RWPE2 (cell line): ENCODE data around the gene MACROH2A2.

Source experiments
- ATAC-seq: fragments of 200-7000 bp; cut with Tn5 transposase; 3 replicates; pipeline ENCODE4 v1.9.1; 2021; ENCODE audit warnings: low read depth
- DNase-seq: peaks from one replicate; pipeline ENCODE4 v3.0.0-alpha.2; 2020; ENCODE audit warnings: low spot score
- H3K27ac ChIP-seq: fragments of 450-650 bp; 2 replicates; pipeline ENCODE4 v1.5.1; 2017; ENCODE audit warnings: mild to moderate bottlenecking; ENCODE audit not compliant: poor library complexity, severe bottlenecking
- H3K27me3 ChIP-seq: fragments of 250-450 bp; sonication (Bioruptor Pico); 2 replicates; pipeline ENCODE4 v1.5.1; 2021; ENCODE audit warnings: mild to moderate bottlenecking, moderate library complexity; ENCODE audit not compliant: insufficient read depth, poor library complexity, severe bottlenecking
- H3K36me3 ChIP-seq: fragments of 250-450 bp; sonication (Bioruptor Pico); 2 replicates; pipeline ENCODE4 v1.5.1; 2020; ENCODE audit warnings: low read depth, mild to moderate bottlenecking, moderate library complexity
- H3K4me1 ChIP-seq: fragments of 250-450 bp; sonication (Bioruptor Pico); 2 replicates; pipeline ENCODE4 v1.5.1; 2021; ENCODE audit warnings: mild to moderate bottlenecking, moderate library complexity; ENCODE audit not compliant: insufficient read depth, poor library complexity, severe bottlenecking
- H3K4me3 ChIP-seq: fragments of 250-450 bp; sonication (Bioruptor Pico); 2 replicates; pipeline ENCODE4 v1.5.1; 2021; ENCODE audit warnings: mild to moderate bottlenecking, moderate library complexity; ENCODE audit not compliant: severe bottlenecking
- H3K9me3 ChIP-seq: fragments of 250-450 bp; sonication (Bioruptor Pico); 2 replicates; pipeline ENCODE4 v1.5.1; 2021; ENCODE audit warnings: mild to moderate bottlenecking, moderate library complexity; ENCODE audit not compliant: severe bottlenecking
- CTCF ChIP-seq: fragments of 450-650 bp; IDR thresholded peaks from one replicate; pipeline ENCODE4 v1.5.1; 2017; ENCODE audit warnings: mild to moderate bottlenecking, moderate library complexity; ENCODE audit not compliant: poor library complexity, severe bottlenecking

Gene MACROH2A2

GRCh38 chr10:70139997-70140250, 87.3 kb downstream of the MACROH2A2 start:
- Histone ChIP-seq H3K27me3 (no peaks in the 10 kb centered on the region), H3K4me3 (no peak overlapping the region), H3K4me1 (peaks cover 10% of the 10 kb centered on the region), H3K9me3 (no peaks in the 10 kb centered on the region), H3K27ac (no peak overlapping the region), H3K36me3 (no peaks in the 10 kb centered on the region)
- no peak for TF ChIP-seq CTCF
- no peak for DNase-seq
- ATAC-seq, result no peak

GRCh38 chr10:70140297-70140696, 87.7 kb downstream of the MACROH2A2 start:
- Histone ChIP-seq H3K4me1 (peaks cover 12% of the 10 kb centered on the region), H3K9me3 (no peaks in the 10 kb centered on the region), H3K4me3 (no peak overlapping the region), H3K36me3 (no peaks in the 10 kb centered on the region), H3K27me3 (no peaks in the 10 kb centered on the region), H3K27ac (no peak overlapping the region)
- no peak for TF ChIP-seq CTCF
- ATAC-seq (no peak), DNase-seq (no peak)

GRCh38 chr10:70142555-70142954, 89.9 kb downstream of the MACROH2A2 start:
- no peak for TF ChIP-seq CTCF
- Histone ChIP-seq H3K27ac (no peak overlapping the region), H3K4me3 (no peak overlapping the region), H3K4me1 (peaks cover 20% of the 10 kb centered on the region), H3K9me3 (no peaks in the 10 kb centered on the region), H3K27me3 (no peaks in the 10 kb centered on the region), H3K36me3 (peaks cover 4% of the 10 kb centered on the region)
- ATAC-seq, result no peak
- no peak for DNase-seq

GRCh38 chr10:70144372-70145110, 91.9 kb downstream of the MACROH2A2 start:
- ATAC-seq (no peak), DNase-seq (no peak)
- H3K36me3 ChIP-seq, result peaks cover 14% of the 10 kb centered on the region
- H3K9me3 ChIP-seq, result no peaks in the 10 kb centered on the region
- no peaks in the 10 kb centered on the region for H3K27me3 ChIP-seq
- peaks cover 15% of the 10 kb centered on the region for H3K4me1 ChIP-seq
- H3K27ac ChIP-seq, result peak overlapping the region; percentile 85
- TF ChIP-seq CTCF, result no peak
- H3K4me3 ChIP-seq, result peak overlapping the region; percentile 63

- no peaks in the 10 kb centered on the region for H3K27me3 ChIP-seq
- DNase-seq (no peak), ATAC-seq (no peak; the same call in 2 of the 3 replicates)
- H3K36me3 ChIP-seq, result peaks cover 18% of the 10 kb centered on the region
- H3K9me3 ChIP-seq, result no peaks in the 10 kb centered on the region
- H3K4me3 ChIP-seq, result peak overlapping the region; percentile 63
- peaks cover 15% of the 10 kb centered on the region for H3K4me1 ChIP-seq
- TF ChIP-seq CTCF, result no peak
- peak overlapping the region; percentile 85 for H3K27ac ChIP-seq
These were observed 92.6 kb downstream of the MACROH2A2 start for GRCh38 chr10:70145166-70145665.
